Progenitor cell of endocrine pancreas (in vitro differentiated cells): Measurements from ENCODE around the gene RAD9A. TPM values are rescaled to one million over a fixed set of nuclear protein-coding genes. Genes with fewer than 3 reads are reported as not detected.

Experiments used
- DNase-seq: peaks from one replicate; pipeline ENCODE4 v3.0.0; 2021; ENCODE audit warnings: low spot score; ENCODE audit not compliant: unreplicated experiment
- H3K27ac Mint-ChIP-seq: 2 replicates; pipeline ENCODE4 v1.8.0; 2021; ENCODE audit warnings: mild to moderate bottlenecking, moderate library complexity, mixed read lengths
- H3K27me3 Mint-ChIP-seq: 2 replicates; pipeline ENCODE4 v1.8.0; 2021; ENCODE audit warnings: mixed read lengths
- H3K36me3 Mint-ChIP-seq: 2 replicates; pipeline ENCODE4 v1.8.0; 2022; ENCODE audit warnings: mixed read lengths; ENCODE audit not compliant: insufficient read depth
- H3K4me1 Mint-ChIP-seq: 2 replicates; pipeline ENCODE4 v1.8.0; 2021; ENCODE audit warnings: low read depth, mixed read lengths
- H3K4me3 Mint-ChIP-seq: 2 replicates; pipeline ENCODE4 v1.8.0; 2021; ENCODE audit warnings: low read depth, mild to moderate bottlenecking, moderate library complexity, mixed read lengths
- H3K9me3 Mint-ChIP-seq: 2 replicates; pipeline ENCODE4 v1.8.0; 2021; ENCODE audit warnings: low read depth, mixed read lengths
- total RNA-seq: library from RNA; stranded (reverse); gene quantifications from 2 replicates; pipeline ENCODE4 v1.2.1, GENCODE V29; 2021
- TF ChIP-seq, protein P1 (sequence below): fragments of 200-600 bp; sonication (generic); IDR thresholded peaks from one replicate; pipeline ENCODE4 v1.5.0; 2021; ENCODE audit warnings: antibody characterized with exemption, mild to moderate bottlenecking; ENCODE audit not compliant: unreplicated experiment

The RAD9A gene
- total RNA-seq, 1 donor from 2014 or later, result 39.0 TPM

DNA sequence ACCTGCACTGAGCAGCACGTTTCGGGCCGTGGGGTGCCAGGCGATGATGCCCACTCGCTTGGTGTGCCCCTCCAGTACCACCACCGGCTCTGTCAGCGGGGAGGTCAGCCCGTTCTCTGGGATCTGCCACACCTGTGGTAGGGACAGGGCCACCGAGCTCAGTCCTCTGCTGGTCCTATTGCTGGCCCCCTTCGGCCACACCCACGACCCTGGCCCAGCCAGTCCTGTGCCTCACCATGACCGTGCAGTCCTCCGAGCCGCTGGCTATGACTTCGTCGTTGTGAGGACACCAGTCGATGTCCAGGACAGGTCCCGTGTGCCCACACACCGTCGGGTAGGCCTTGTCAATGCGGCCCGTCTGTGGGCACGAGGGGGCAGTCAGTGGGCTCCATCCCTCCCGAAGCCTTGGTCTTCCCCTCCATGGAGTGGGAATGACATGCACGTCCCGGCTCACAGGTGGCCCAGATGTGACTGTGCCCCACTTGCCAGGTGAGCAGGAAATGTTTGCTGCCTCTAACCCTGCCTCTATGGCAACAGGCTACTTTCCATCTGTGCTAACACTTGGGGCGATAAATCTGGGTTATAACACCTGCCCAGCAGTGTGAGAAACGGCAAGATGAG, 50.1 kb downstream of the RAD9A start:
- H3K27ac Mint-ChIP-seq, result no peak overlapping the region
- TF ChIP-seq, protein P1, sequence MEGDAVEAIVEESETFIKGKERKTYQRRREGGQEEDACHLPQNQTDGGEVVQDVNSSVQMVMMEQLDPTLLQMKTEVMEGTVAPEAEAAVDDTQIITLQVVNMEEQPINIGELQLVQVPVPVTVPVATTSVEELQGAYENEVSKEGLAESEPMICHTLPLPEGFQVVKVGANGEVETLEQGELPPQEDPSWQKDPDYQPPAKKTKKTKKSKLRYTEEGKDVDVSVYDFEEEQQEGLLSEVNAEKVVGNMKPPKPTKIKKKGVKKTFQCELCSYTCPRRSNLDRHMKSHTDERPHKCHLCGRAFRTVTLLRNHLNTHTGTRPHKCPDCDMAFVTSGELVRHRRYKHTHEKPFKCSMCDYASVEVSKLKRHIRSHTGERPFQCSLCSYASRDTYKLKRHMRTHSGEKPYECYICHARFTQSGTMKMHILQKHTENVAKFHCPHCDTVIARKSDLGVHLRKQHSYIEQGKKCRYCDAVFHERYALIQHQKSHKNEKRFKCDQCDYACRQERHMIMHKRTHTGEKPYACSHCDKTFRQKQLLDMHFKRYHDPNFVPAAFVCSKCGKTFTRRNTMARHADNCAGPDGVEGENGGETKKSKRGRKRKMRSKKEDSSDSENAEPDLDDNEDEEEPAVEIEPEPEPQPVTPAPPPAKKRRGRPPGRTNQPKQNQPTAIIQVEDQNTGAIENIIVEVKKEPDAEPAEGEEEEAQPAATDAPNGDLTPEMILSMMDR, result no peak
- no peaks in the 10 kb centered on the region for H3K36me3 Mint-ChIP-seq

DNA sequence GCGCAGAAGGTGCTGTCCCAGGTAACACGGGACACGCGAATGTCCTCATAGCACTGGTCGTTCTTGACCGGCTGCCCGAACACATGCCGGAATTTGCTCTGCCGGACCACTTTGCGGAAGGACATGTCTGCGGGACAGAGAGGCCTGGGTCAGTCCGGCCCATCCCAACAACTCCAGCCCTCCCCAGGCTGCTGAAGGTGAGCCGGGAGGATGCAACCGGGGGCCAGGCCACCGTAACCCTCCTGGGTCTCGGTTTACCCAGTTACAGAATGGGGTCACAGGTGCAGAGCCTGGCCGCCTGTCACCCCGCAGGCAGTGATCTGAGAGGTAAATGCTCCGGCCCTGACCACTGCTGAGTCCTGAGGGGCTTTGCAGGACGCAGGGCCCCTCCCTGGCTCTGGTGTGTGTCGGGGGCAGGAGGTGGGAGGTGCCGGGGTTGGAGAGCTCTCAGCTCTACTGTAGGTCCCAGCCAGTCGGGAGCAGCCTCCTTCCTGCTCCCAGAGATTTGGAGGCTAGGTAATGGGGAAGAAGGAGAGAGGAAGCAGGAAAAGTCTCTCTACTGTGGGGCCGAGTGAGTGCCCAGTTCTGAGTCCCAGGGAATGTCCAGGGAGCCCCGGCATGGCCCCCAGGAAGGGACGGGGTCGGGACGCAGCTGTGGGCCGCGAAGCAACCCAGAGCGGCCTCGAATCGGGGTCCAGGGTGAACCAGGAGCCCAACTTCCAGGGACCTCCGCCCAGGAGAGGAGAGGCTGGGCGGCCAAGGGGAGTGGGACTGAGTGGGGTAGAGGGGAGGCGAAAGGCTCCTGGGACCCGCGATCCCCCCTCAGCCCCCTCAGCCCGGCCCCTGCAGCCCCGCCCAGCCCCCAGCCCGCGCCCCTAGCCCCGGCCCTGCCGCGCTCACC, 51.0 kb downstream of the RAD9A start:
- no peaks in the 10 kb centered on the region for H3K9me3 Mint-ChIP-seq
- peak overlapping the region; percentile 86 for H3K27ac Mint-ChIP-seq
- H3K36me3 Mint-ChIP-seq, result no peaks in the 10 kb centered on the region
- TF ChIP-seq, protein P1, result no peak
- no peak for DNase-seq
- peak overlapping the region; percentile 85 for H3K4me3 Mint-ChIP-seq
- peaks cover 5% of the 10 kb centered on the region for H3K4me1 Mint-ChIP-seq
- H3K27me3 Mint-ChIP-seq, result no peaks in the 10 kb centered on the region

More for the DNA sequence above, 50.1 kb downstream of the RAD9A start:
- Mint-ChIP-seq H3K27me3 (no peaks in the 10 kb centered on the region), H3K4me1 (peaks cover 5% of the 10 kb centered on the region), H3K4me3 (peak overlapping the region; percentile 85), H3K9me3 (no peaks in the 10 kb centered on the region)
- no peak for DNase-seq

DNA sequence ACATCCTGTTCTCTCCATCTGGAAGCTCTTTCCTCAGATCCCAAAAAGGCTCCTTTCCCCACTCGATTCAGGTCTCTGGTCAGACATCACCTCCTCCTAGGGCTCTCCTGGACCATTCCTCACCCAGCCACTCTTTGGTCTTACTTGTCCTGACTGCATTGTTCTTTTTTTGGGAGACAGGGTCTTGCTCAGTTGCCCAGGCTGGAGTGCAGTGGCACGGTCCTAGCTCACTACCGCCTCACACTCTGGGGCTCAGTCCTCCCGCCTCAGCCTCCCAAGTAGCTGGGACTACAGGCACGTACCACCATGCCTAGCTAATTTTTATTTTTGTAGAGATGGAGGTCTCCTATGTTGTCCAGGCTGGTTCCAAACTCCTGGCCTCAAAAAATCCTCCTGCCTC, 53.7 kb downstream of the RAD9A start:
- H3K27me3 Mint-ChIP-seq, result peaks cover 4% of the 10 kb centered on the region
- no peaks in the 10 kb centered on the region for H3K36me3 Mint-ChIP-seq
- H3K4me1 Mint-ChIP-seq, result peaks cover 5% of the 10 kb centered on the region
- H3K27ac Mint-ChIP-seq, result no peak overlapping the region
- H3K4me3 Mint-ChIP-seq, result peak overlapping the region; percentile 82
- H3K9me3 Mint-ChIP-seq, result no peaks in the 10 kb centered on the region
- TF ChIP-seq, protein P1, result no peak
- no peak for DNase-seq

Other genes starting within 250 kb of the RAD9A start
- gene GRK2, start 125.5 kb upstream of the RAD9A start, total RNA-seq, result 52.9 and 53.0 TPM in 2 replicates
- 74.9 and 76.0 TPM in 2 replicates for gene ANKRD13D, start 102.7 kb upstream of the RAD9A start, total RNA-seq
- gene SSH3, start 88.5 kb upstream of the RAD9A start, total RNA-seq, result 48.9 and 56.9 TPM in 2 replicates
- gene POLD4, start 38.4 kb upstream of the RAD9A start, total RNA-seq, result 19.8 and 21.1 TPM in 2 replicates
- gene CLCF1, start 18.4 kb upstream of the RAD9A start, total RNA-seq, result 5.4 and 6.9 TPM in 2 replicates
- 140 and 145 TPM in 2 replicates for gene PPP1CA, start 9.9 kb downstream of the RAD9A start, total RNA-seq
- gene TBC1D10C, start 12.1 kb downstream of the RAD9A start, total RNA-seq, result 0.24 TPM in 1 of 2 replicates, not detected in the other
- 0.29 and 0.53 TPM in 2 replicates for gene CARNS1, start 23.7 kb downstream of the RAD9A start, total RNA-seq
- 51.7 and 53.8 TPM in 2 replicates for gene RPS6KB2, start 36.5 kb downstream of the RAD9A start, total RNA-seq
- gene PTPRCAP, start 45.7 kb downstream of the RAD9A start, total RNA-seq, result 0.73 and 2.3 TPM in 2 replicates
- 86.7 and 90.5 TPM in 2 replicates for gene CORO1B, start 51.5 kb downstream of the RAD9A start, total RNA-seq
- gene GPR152, start 60.7 kb downstream of the RAD9A start, total RNA-seq, result not detected in 2 replicates
- gene CABP4, start 63.4 kb downstream of the RAD9A start, total RNA-seq, result 0.18 TPM in 1 of 2 replicates, not detected in the other
- gene TMEM134, start 77.3 kb downstream of the RAD9A start, total RNA-seq, result 63.3 and 68.6 TPM in 2 replicates
- gene AIP, start 91.0 kb downstream of the RAD9A start, total RNA-seq, result 39.2 and 39.5 TPM in 2 replicates
- gene PITPNM1, start 113.4 kb downstream of the RAD9A start, total RNA-seq, result 67.9 and 76.3 TPM in 2 replicates
- gene CDK2AP2, start 116.2 kb downstream of the RAD9A start, total RNA-seq, result 35.0 and 35.7 TPM in 2 replicates
- gene CABP2, start 131.5 kb downstream of the RAD9A start, total RNA-seq, result not detected in 2 replicates
- gene GSTP1, start 191.8 kb downstream of the RAD9A start, total RNA-seq, result 978 and 982 TPM in 2 replicates
- gene NDUFV1, start 214.9 kb downstream of the RAD9A start, total RNA-seq, result 137 and 150 TPM in 2 replicates
- gene NUDT8, start 238.0 kb downstream of the RAD9A start, total RNA-seq, result 5.1 and 6.3 TPM in 2 replicates
- not detected in 2 replicates for gene TBX10, start 247.8 kb downstream of the RAD9A start, total RNA-seq